GM06990 (cell line): ENCODE measurements around the gene ERG28.
"Not testable (repeated sequence)": the region's sequence is repeated elsewhere in the genome, so short reads cannot be mapped to it uniquely, and the experiment has no call there.

Experiments used
- DNase-seq: peaks from one replicate; pipeline ENCODE4 v3.0.0-alpha.2; 2011; ENCODE audit not compliant: insufficient read length; ENCODE audit errors: extremely low read depth
- H3K27me3 ChIP-seq: replicated peaks from 2 replicates; pipeline ENCODE4 v1.6.0; 2011; ENCODE audit warnings: low read length; ENCODE audit not compliant: control insufficient read depth, insufficient read depth
- H3K36me3 ChIP-seq: 2 replicates; pipeline ENCODE4 v1.5.1; 2011; ENCODE audit warnings: low read length; ENCODE audit not compliant: control insufficient read depth, insufficient read depth
- H3K4me3 ChIP-seq: replicated peaks from 2 replicates; pipeline ENCODE4 v1.5.1; 2011; ENCODE audit warnings: low read depth, mild to moderate bottlenecking, control low read depth, low read length
- CTCF ChIP-seq: IDR thresholded peaks from 2 replicates; pipeline ENCODE4 v1.5.1; 2011; ENCODE audit warnings: low read length, control low read depth, mild to moderate bottlenecking, inconsistent platforms; ENCODE audit not compliant: insufficient read depth, poor library complexity, severe bottlenecking

Gene ERG28

GRCh38 chr14:75702122-75702521, 41.4 kb upstream of the ERG28 start:
- TF ChIP-seq CTCF: no peak

GRCh38 chr14:75700295-75700694, 39.6 kb upstream of the ERG28 start:
- Histone ChIP-seq H3K4me3 (no peak overlapping the region), H3K36me3 (peaks cover 2% of the 10 kb centered on the region), H3K27me3 (no peaks in the 10 kb centered on the region)
- DNase-seq: no peak
- TF ChIP-seq CTCF: no peak

More at GRCh38 chr14:75702122-75702521, 41.4 kb upstream of the ERG28 start:
- no peak overlapping the region for H3K4me3 ChIP-seq
- H3K36me3 ChIP-seq: peaks cover 2% of the 10 kb centered on the region
- H3K27me3 ChIP-seq: no peaks in the 10 kb centered on the region
- no peak for DNase-seq

GRCh38 chr14:75699331-75699730, 38.7 kb upstream of the ERG28 start:
- no peak for TF ChIP-seq CTCF
- Histone ChIP-seq H3K36me3 (peaks cover 2% of the 10 kb centered on the region), H3K27me3 (no peaks in the 10 kb centered on the region), H3K4me3 (no peak overlapping the region)
- no peak for DNase-seq

- no peak for TF ChIP-seq CTCF
- no peak for DNase-seq
- Histone ChIP-seq H3K36me3 (peaks cover under 1% of the 10 kb centered on the region), H3K4me3 (no peak overlapping the region), H3K27me3 (no peaks in the 10 kb centered on the region)
Observed at GRCh38 chr14:75697918-75698317, 37.2 kb upstream of the ERG28 start.

GRCh38 chr14:75697386-75697785, 36.7 kb upstream of the ERG28 start:
- H3K36me3 ChIP-seq: no peaks in the 10 kb centered on the region; the same call in none of the 2 replicates
- DNase-seq: no peak
- no peaks in the 10 kb centered on the region for H3K27me3 ChIP-seq
- no peak overlapping the region for H3K4me3 ChIP-seq
- no peak for TF ChIP-seq CTCF

GRCh38 chr14:75695025-75695424, 34.3 kb upstream of the ERG28 start:
- DNase-seq, H3K27me3 ChIP-seq, H3K4me3 ChIP-seq, H3K36me3 ChIP-seq: not testable (repeated sequence)
